Psoas muscle (tissue), 8 donors: ENCODE results near the gene CAB39L. TPM values are rescaled to one million over a fixed set of nuclear protein-coding genes. Genes with fewer than 3 reads are reported as not detected.

Experiments used
- ATAC-seq, 4 donors: fragments of 200-7000 bp; cut with Tn5 transposase; one replicate each; pipeline ENCODE4 v1.9.1; 2020; ENCODE audit warnings: moderate library complexity in 3 of 4, mild to moderate bottlenecking in 2 of 4
- DNase-seq, 2 donors: peaks; one replicate each; pipeline ENCODE4 v3.0.0-alpha.2; 2020
- H3K27ac ChIP-seq: fragments of 200-600 bp; one replicate; pipeline ENCODE4 v1.8.0; 2022
- H3K27me3 ChIP-seq, 3 donors: fragments of 200-600 bp in 1 of 3; one replicate each; pipeline versions ENCODE4 v1.6.1 to v1.8.0; 2013 to 2022; ENCODE audit warnings: low read length in 2 of 3, mild to moderate bottlenecking in 2 of 3, moderate library complexity in 1 of 3; ENCODE audit not compliant: insufficient read depth in 3 of 3
- H3K36me3 ChIP-seq, 2 donors: fragments of 200-600 bp in 1 of 2; one replicate each; pipeline versions ENCODE4 v1.6.1 to v1.8.0; 2013 to 2022; ENCODE audit warnings: low read depth in 1 of 2, mild to moderate bottlenecking in 1 of 2, moderate library complexity in 1 of 2; ENCODE audit not compliant: insufficient read depth in 1 of 2
- H3K4me1 ChIP-seq: fragments of 200-600 bp; one replicate; pipeline ENCODE4 v1.8.0; 2022
- H3K4me3 ChIP-seq: fragments of 200-600 bp; one replicate; pipeline ENCODE4 v1.8.0; 2022; ENCODE audit warnings: mild to moderate bottlenecking
- H3K9me3 ChIP-seq: fragments of 200-600 bp; one replicate; pipeline ENCODE4 v1.8.0; 2022
- WGBS, 3 donors: extraction: QIAGEN DNeasy Blood & Tissue Kit; methylation state at CpG; one replicate each; pipeline versions ENCODE4 v1.1.6 to v1.1.7; 2013; 5-methylcytosine and 5-hydroxymethylcytosine counted together
- intact Hi-C, 2 donors: fragments of 100-400 bp; cut with DNase I; formaldehyde crosslinking; loops; one replicate each; pipeline versions ENCODE4 v1.11.0 to v1.14.2; 2022
- polyA plus RNA-seq, 3 donors: library from polyadenylated mRNA; stranded (reverse); fragments of 200-250 nt; gene quantifications; one replicate each; pipeline ENCODE4 v1.2.3, GENCODE V29; 2013
- total RNA-seq, 4 donors: library from RNA; stranded (reverse); fragmentation: NEBNext Ultra II Directional in 2 of 4; extraction: Animal tissue kit (Norgen Biotek cat#: 25700) in 2 of 4; gene quantifications; one replicate each; pipeline versions ENCODE4 v1.2.1 to v1.2.4, GENCODE V29; 2021 to 2023
- TF ChIP-seq, protein P1 (sequence below): fragments of 200-600 bp; IDR thresholded peaks from one replicate; pipeline ENCODE4 v1.8.0; 2022; ENCODE audit warnings: antibody characterized with exemption
- donor health status: healthy with polysubstance abuse.
- donor health status: DM: no; HTN: no; CAD: no; lungs with moderate emphysema.
- donor health status: Bipolar disorder and iron deficiency.
- donor health status: healthy.
- donor health status: DM: yes; HTN: yes; CAD: no.
- donor health status: DM: no; HTN: no; CAD: no.
- donor health status: DM: no; HTN: no; CAD: no.
- donor health status: DM: yes; HTN: yes; CAD: no.

Gene CAB39L
- total and polyA plus RNA-seq, 7 donors: 1.5 to 13.3 (median 3.0) TPM

DNA sequence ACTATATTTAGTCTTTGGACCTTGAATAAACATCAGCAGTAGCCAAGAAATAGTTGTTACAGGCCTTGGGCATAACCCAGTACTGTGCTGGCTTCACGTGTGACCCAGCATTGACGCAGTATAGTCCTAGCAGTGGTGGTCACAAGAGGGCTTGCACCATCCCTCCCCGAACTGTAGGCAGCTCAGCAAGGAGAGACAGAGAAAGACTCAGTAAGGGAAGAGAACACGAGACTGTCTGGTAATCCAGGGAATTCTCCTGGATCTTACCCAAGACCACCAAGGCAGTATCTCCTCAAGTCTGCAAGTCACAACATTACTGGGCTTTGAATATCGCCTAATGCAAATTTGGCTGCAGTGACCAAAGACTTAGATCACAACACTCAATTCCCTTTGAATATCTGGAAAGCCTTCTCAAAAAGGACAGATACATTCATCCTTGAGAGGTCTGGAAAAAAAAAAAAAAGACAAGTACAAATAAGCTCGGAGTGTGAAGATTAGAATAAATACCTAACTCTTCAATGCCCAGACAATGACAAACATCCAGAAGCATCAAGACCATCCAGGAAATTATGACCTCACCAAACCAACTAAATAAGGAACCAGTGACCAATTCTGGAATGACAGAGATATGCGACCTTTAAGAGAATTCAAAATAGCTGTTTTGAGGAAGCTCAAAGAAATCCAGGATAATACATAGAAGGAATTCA, 39.7 kb downstream of the CAB39L start:
- intact Hi-C loops: no loop called here
- no peak overlapping the region for H3K4me3 ChIP-seq
- H3K27me3 ChIP-seq: no peaks in the 10 kb centered on the region
- ATAC-seq: no peak
- peaks cover 3% of the 10 kb centered on the region for H3K4me1 ChIP-seq
- TF ChIP-seq, protein P1, sequence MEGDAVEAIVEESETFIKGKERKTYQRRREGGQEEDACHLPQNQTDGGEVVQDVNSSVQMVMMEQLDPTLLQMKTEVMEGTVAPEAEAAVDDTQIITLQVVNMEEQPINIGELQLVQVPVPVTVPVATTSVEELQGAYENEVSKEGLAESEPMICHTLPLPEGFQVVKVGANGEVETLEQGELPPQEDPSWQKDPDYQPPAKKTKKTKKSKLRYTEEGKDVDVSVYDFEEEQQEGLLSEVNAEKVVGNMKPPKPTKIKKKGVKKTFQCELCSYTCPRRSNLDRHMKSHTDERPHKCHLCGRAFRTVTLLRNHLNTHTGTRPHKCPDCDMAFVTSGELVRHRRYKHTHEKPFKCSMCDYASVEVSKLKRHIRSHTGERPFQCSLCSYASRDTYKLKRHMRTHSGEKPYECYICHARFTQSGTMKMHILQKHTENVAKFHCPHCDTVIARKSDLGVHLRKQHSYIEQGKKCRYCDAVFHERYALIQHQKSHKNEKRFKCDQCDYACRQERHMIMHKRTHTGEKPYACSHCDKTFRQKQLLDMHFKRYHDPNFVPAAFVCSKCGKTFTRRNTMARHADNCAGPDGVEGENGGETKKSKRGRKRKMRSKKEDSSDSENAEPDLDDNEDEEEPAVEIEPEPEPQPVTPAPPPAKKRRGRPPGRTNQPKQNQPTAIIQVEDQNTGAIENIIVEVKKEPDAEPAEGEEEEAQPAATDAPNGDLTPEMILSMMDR: no peak
- DNase-seq: no peak
- peaks cover 13% of the 10 kb centered on the region for H3K9me3 ChIP-seq
- no peaks in the 10 kb centered on the region for H3K36me3 ChIP-seq
- H3K27ac ChIP-seq: no peak overlapping the region
- WGBS, 3 donors: 78 to 83% (median 80%) methylated on average over 7 of the region's 7 CpGs

DNA sequence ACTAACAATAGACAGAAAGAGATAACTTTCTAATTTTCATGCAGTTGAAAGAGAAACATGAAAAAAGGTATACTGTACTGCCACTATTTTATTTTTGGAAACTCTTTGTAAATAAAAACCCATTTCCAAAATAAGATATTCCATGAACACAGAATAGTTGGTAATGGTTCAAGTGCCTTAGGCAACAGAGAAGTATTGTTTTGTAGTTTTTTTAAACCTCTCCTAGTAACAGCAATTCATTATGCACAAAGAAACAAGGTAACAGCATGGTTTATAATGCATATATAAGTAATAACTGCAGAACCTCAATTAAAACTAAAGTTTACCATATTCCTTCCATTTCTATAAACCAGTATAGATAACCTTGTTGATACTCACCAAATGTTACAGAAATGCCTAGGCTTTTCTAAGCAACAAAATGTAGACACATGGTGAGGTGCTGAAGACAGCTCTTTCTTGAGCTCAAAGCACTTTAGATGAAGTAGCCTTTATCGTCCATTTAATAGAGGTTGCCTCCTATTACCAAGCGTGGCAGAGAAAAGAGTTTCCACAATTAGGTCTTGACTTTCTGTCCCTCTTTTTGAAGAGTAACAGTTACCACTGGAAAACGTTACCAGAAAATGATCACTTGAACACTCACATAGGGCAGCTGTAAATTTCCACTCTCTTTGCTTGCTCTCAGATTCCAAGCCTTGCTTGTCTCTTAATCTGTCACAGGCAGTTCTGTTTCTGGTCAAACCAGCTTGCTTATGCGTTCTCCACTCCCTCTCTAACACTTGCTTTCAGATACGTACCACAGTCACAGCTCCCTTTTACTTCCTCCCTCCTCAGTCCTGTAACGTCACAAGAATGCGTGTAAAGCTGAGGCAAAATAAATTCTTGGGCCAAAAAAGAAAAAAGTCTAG, 42.9 kb downstream of the CAB39L start:
- no peak for DNase-seq
- TF ChIP-seq, protein P1: no peak
- peaks cover 13% of the 10 kb centered on the region for H3K9me3 ChIP-seq
- ATAC-seq: peak in 2 of 4 donors; percentile 54 to 65
- intact Hi-C loops: no loop called here
- 10 to 18% (median 14%) methylated on average over 7 of the region's 7 CpGs for WGBS, 3 donors
- H3K36me3 ChIP-seq: no peaks in the 10 kb centered on the region
- peaks cover 3% of the 10 kb centered on the region for H3K4me1 ChIP-seq
- H3K27me3 ChIP-seq: no peaks in the 10 kb centered on the region
- H3K27ac ChIP-seq: peak overlapping the region; percentile 61
- H3K4me3 ChIP-seq: peak overlapping the region; percentile 51

DNA sequence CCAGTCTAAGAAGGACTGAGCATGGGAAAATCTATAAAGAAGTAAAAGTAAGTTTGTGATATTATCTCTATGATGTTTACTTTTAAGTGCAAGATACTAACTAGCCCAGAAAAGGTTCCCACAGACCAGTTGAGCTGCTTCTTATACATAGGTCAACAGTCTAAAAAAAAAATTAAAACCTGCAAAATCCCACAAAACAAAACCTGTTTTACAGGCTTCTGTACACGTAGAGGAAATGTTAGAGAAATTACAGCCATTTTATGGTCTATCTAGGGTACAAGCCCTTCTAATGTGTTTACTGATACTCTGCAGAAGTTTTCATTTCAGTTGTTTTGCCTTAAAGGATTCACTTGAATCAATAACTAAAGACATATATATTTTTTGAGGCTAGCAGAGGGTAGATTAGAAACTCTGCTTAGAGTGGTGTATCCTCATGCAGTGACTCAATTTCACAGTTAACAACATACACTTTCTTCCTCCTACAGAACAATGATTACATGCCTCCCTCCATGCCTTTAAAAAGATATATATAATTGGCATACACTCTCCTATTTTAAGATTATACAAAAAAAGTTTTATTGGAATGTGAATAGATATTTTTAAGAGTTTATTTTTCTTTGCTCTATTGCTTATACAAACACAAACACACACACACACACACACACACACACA, 43.9 kb downstream of the CAB39L start:
- ATAC-seq: no peak
- Histone ChIP-seq H3K9me3 (peaks cover 8% of the 10 kb centered on the region), H3K27ac (no peak overlapping the region), H3K36me3 (no peaks in the 10 kb centered on the region), H3K4me1 (peaks cover 3% of the 10 kb centered on the region), H3K4me3 (peak overlapping the region; percentile 31), H3K27me3 (no peaks in the 10 kb centered on the region)
- WGBS, 3 donors: 57 to 85% (median 78%) methylated on average over 1 of the region's 1 CpG
- TF ChIP-seq, protein P1: no peak
- intact Hi-C loops: no loop called here
- DNase-seq: no peak

DNA sequence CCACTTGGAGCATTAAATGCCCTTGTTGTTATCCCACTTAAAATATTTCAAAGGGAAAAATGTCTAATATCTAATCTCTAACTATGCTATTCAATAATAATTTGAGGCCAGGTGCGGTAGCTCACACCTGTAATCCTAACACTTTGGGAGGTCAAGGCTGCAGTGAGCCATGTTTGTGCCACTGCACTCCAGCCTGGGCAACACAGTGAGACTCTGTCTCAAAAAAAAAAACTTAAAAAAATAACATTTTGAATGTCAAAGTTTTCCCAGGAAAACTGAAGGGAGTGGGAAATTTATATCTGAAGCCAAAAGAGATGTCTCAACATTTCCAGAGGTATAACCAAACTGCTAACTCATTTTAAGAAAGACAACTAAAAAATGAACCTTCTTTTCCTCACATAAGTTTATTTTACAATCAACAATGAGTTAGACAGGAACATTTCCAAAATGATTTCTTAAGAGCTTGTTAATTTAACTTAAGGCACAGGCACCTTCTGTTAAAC, 47.9 kb downstream of the CAB39L start:
- no peaks in the 10 kb centered on the region for H3K36me3 ChIP-seq
- ATAC-seq (no peak), DNase-seq (no peak)
- H3K9me3 ChIP-seq: no peaks in the 10 kb centered on the region
- no peak overlapping the region for H3K4me3 ChIP-seq
- TF ChIP-seq, protein P1: no peak
- 88 to 94% (median 93%) methylated on average over 1 of the region's 1 CpG for WGBS, 3 donors
- no peaks in the 10 kb centered on the region for H3K27me3 ChIP-seq
- H3K27ac ChIP-seq: no peak overlapping the region
- intact Hi-C loops: no loop called here
- H3K4me1 ChIP-seq: peaks cover 3% of the 10 kb centered on the region
